Keratinocyte (primary cell): ENCODE results near the gene NPVF. TPM values are rescaled to one million over a fixed set of nuclear protein-coding genes. Genes with fewer than 3 reads are reported as not detected.

Source experiments
- DNase-seq: peaks from one replicate; pipeline ENCODE4 v3.0.0-alpha.2; 2011; ENCODE audit warnings: low read depth, missing footprints, low spot score
- FAIRE-seq: peaks from 2 replicates; lab custom pipeline; 2011; peaks lifted over from hg19 to GRCh38; lab: Jason Lieb, UNC
- H2AFZ ChIP-seq: 2 replicates; pipeline ENCODE4 v1.6.0; 2012; ENCODE audit warnings: low read length, control low read depth, inconsistent platforms; ENCODE audit not compliant: control insufficient read depth
- H3K27ac ChIP-seq: 2 replicates; pipeline ENCODE4 v1.5.1; 2011; ENCODE audit warnings: low read length; ENCODE audit not compliant: control insufficient read depth, insufficient read depth
- H3K27me3 ChIP-seq: 3 replicates; pipeline ENCODE4 v1.6.0; 2011; ENCODE audit warnings: low read length; ENCODE audit not compliant: control insufficient read depth, insufficient read depth; ENCODE audit errors: extremely low read depth
- H3K36me3 ChIP-seq, 2 experiments: 2 replicates in 1 of 2; 3 replicates in 1 of 2; pipeline ENCODE4 v1.5.1; 2011; ENCODE audit warnings: low read length in 2 of 2, mild to moderate bottlenecking in 1 of 2; ENCODE audit not compliant: control insufficient read depth in 2 of 2, insufficient read depth in 2 of 2; ENCODE audit errors: extremely low read depth in 1 of 2
- H3K4me1 ChIP-seq: 3 replicates; pipeline ENCODE4 v1.5.1; 2011; ENCODE audit warnings: low read length; ENCODE audit not compliant: control insufficient read depth, insufficient read depth; ENCODE audit errors: extremely low read depth
- H3K4me2 ChIP-seq: 3 replicates; pipeline ENCODE4 v1.6.0; 2011; ENCODE audit warnings: low read depth, low read length; ENCODE audit not compliant: control insufficient read depth, insufficient read depth; ENCODE audit errors: extremely low read depth
- H3K4me3 ChIP-seq, 3 experiments: fragments of 200-600 bp in 1 of 3; sonication (generic) in 1 of 3; 2 replicates in 2 of 3; 3 replicates in 1 of 3; pipeline ENCODE4 v1.5.1; 2011 to 2016; ENCODE audit warnings: low read length in 3 of 3, mild to moderate bottlenecking in 3 of 3, control low read depth in 2 of 3, inconsistent platforms in 1 of 3, low read depth in 1 of 3, mixed read lengths in 1 of 3, mixed run types in 1 of 3, moderate library complexity in 1 of 3; ENCODE audit not compliant: control insufficient read depth in 2 of 3, insufficient read depth in 2 of 3; ENCODE audit errors: extremely low read depth in 1 of 3
- H3K79me2 ChIP-seq: 2 replicates; pipeline ENCODE4 v1.6.0; 2012; ENCODE audit warnings: low read length; ENCODE audit not compliant: control insufficient read depth, insufficient read depth
- H3K9ac ChIP-seq: 3 replicates; pipeline ENCODE4 v1.6.0; 2011; ENCODE audit warnings: low read length; ENCODE audit not compliant: control insufficient read depth, insufficient read depth; ENCODE audit errors: extremely low read depth
- H3K9me1 ChIP-seq: 3 replicates; pipeline ENCODE4 v1.6.0; 2011; ENCODE audit warnings: low read length; ENCODE audit not compliant: control insufficient read depth, insufficient read depth; ENCODE audit errors: extremely low read depth
- H3K9me3 ChIP-seq: 2 replicates; pipeline ENCODE4 v1.5.1; 2012; ENCODE audit warnings: low read depth, low read length; ENCODE audit not compliant: control insufficient read depth
- H4K20me1 ChIP-seq: 3 replicates; pipeline ENCODE4 v1.6.0; 2011; ENCODE audit warnings: low read length; ENCODE audit not compliant: control insufficient read depth, insufficient read depth; ENCODE audit errors: extremely low read depth
- CTCF ChIP-seq, 3 experiments: IDR thresholded peaks in 1 of 3; conservative IDR thresholded peaks in 1 of 3; optimal IDR thresholded peaks in 1 of 3; 2 replicates in 2 of 3; 3 replicates in 1 of 3; pipeline versions ENCODE3 to v1.5.1; 2011; ENCODE audit warnings: low read length in 3 of 3, mild to moderate bottlenecking in 3 of 3, moderate library complexity in 2 of 3, control low read depth in 1 of 3, inconsistent platforms in 1 of 3; ENCODE audit not compliant: insufficient read depth in 2 of 3; ENCODE audit errors: extremely low read depth in 1 of 3
- EZH2 ChIP-seq: IDR thresholded peaks from one replicate; pipeline ENCODE4 v1.6.1; 2012; ENCODE audit warnings: inconsistent platforms, mild to moderate bottlenecking, low read length, moderate library complexity
- dilution Hi-C: fragments of 300-500 bp; cut with MboI; formaldehyde crosslinking; loops from one replicate; pipeline ENCODE4 v1.7.0; 2020; ENCODE audit warnings: low sequenced_read_pairs; ENCODE audit not compliant: extremely low pct_ligation_motif_present
- polyA plus RNA-seq, 5 experiments: library from polyadenylated mRNA; depleted of rRNA in 3 of 5; stranded (reverse) in 3 of 5; stranded (forward) in 1 of 5; unstranded in 1 of 5; fragments of >200 nt; gene quantifications; 1 replicate in 1 of 5; 2 replicates in 3 of 5; 3 replicates in 1 of 5; pipeline versions ENCODE4 v1.2.1 to v1.2.3, GENCODE V29; 2011 to 2012; ENCODE audit warnings: missing spikeins in 2 of 5, low read depth in 1 of 5, low replicate concordance in 1 of 5

Gene NPVF
- polyA plus RNA-seq, 1 donor (not counting 4 experiments of a cell fraction or from before 2014, with no cell fraction given), result not detected

DNA sequence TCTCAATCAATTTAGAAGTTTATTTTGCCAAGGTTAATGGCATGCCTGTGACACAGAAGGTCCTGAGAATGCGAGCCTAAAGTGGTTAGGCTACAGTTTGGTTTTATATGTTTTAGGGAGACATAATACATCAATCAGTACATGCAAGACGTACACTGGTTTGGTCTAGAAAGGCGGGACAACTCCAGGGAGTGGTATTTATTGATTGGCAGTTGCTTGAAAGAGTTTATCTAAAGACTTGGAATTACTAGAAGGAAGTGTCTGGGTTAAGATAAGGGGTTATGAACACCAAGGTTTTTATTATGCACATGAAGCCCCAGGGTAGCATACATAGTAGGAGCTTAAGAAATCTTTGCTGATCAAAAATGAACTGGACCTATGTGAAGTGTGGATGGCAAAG, 21.5 kb downstream of the NPVF start:
- Histone ChIP-seq H3K4me1 (no peaks in the 10 kb centered on the region), H3K9ac (no peak overlapping the region), H4K20me1 (no peaks in the 10 kb centered on the region), H3K9me3 (no peaks in the 10 kb centered on the region), H3K27me3 (no peaks in the 10 kb centered on the region), H3K27ac (no peak overlapping the region), H3K79me2 (no peaks in the 10 kb centered on the region), H3K4me3 (no peak overlapping the region), H3K4me2 (no peak overlapping the region), H2AFZ (no peak overlapping the region), H3K9me1 (no peaks in the 10 kb centered on the region), H3K36me3 (no peaks in the 10 kb centered on the region)
- FAIRE-seq (no peak), DNase-seq (no peak)
- dilution Hi-C loops, result no loop called here
- no peak for TF ChIP-seq CTCF (optimal IDR thresholded peaks at IDR 0.05 in 1 of 3, IDR thresholded peaks at IDR 0.05 in 1 of 3, conservative IDR thresholded peaks at IDR 0.05 in 1 of 3; ENCODE audit: extremely low read depth in 1 of 3, insufficient read depth in 2 of 3, low read length in 3 of 3)
- no peak for TF ChIP-seq EZH2

DNA sequence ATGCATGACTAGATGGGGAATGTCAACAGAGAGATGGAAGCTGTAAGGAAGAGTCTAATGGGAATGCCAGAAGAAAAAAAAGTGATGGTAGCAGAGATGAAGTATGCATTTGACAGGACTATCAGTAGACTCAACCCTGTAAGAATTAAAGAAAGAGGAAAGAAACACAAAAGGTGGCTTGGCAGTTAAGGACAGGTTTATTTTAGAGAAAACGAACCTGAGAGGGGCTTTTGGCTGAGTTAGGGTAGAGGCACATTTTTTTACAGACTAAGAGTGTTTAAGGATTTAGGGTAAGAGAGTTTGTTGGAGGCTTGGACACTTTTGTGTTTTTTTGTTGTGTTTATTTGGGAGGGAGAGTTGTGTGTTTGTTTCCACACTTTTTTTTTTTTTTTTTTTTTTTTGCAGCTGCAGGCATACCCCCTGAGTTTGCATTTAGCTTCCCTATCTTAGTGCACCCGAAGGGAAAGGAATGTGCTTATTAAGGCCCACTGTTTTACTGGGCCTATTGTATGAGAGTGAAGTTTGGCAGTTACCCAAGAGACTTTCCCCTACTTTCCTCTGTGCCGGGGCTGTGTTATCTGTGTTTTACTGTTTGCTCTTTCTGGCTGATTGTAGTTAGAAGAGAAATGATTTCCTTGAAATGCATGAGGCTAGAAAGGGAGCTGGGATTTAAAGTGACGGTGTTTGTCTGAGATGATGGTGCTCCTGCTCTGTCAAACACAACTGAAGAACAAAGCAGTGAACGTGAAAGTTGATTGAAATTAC, 32.0 kb downstream of the NPVF start:
- dilution Hi-C loops, result no loop called here
- Histone ChIP-seq H3K9me3 (no peaks in the 10 kb centered on the region), H3K36me3 (no peaks in the 10 kb centered on the region), H3K27me3 (no peaks in the 10 kb centered on the region), H3K4me1 (no peaks in the 10 kb centered on the region), H3K9me1 (no peaks in the 10 kb centered on the region), H3K4me2 (no peak overlapping the region), H3K9ac (no peak overlapping the region), H3K4me3 (no peak overlapping the region), H3K79me2 (no peaks in the 10 kb centered on the region), H2AFZ (no peak overlapping the region), H3K27ac (no peak overlapping the region), H4K20me1 (no peaks in the 10 kb centered on the region)
- FAIRE-seq (no peak), DNase-seq (no peak)
- TF ChIP-seq EZH2 (no peak), CTCF (optimal IDR thresholded peaks at IDR 0.05 in 1 of 3, IDR thresholded peaks at IDR 0.05 in 1 of 3, conservative IDR thresholded peaks at IDR 0.05 in 1 of 3; ENCODE audit: extremely low read depth in 1 of 3, insufficient read depth in 2 of 3, low read length in 3 of 3) (no peak)
